ENCODE measurements around the gene PHACTR4.
"Not testable (repeated sequence)": the region's sequence is repeated elsewhere in the genome, so short reads cannot be mapped to it uniquely, and the experiment has no call there.

Gene PHACTR4

GRCh38 chr1:28421744-28422143 lies 52.2 kb downstream of the PHACTR4 start:
- Histone ChIP-seq H3K27ac (no peak overlapping the region), H3K4me3 (no peak overlapping the region)

- H3K27ac ChIP-seq: no peak overlapping the region
- H3K4me3 ChIP-seq: no peak overlapping the region
These were observed 57.3 kb downstream of the PHACTR4 start for GRCh38 chr1:28426831-28427230.

- Histone ChIP-seq H3K27ac (no peak overlapping the region), H3K4me3 (no peak overlapping the region)
These were observed 58.5 kb downstream of the PHACTR4 start for GRCh38 chr1:28428012-28428411.

- Histone ChIP-seq H3K4me3 (no peak overlapping the region), H3K27ac (peak overlapping the region in 1 of 21 experiments; percentile 12)
These were observed 59.5 kb downstream of the PHACTR4 start for GRCh38 chr1:28428990-28429520.

GRCh38 chr1:28436211-28436769 lies 66.8 kb downstream of the PHACTR4 start:
- H3K27ac ChIP-seq: peak overlapping the region in 6 of 21 experiments; percentile 5 to 79 (median 70)

GRCh38 chr1:28437264-28437923 lies 67.9 kb downstream of the PHACTR4 start:
- peak overlapping the region in 1 of 7 experiments; percentile 26 for H3K4me3 ChIP-seq
- H3K27ac ChIP-seq: peak overlapping the region in 20 of 21 experiments; percentile 10 to 79 (median 70)

More at GRCh38 chr1:28436211-28436769, 66.8 kb downstream of the PHACTR4 start:
- no peak overlapping the region for H3K4me3 ChIP-seq

GRCh38 chr1:28437924-28438699 lies 68.6 kb downstream of the PHACTR4 start:
- Histone ChIP-seq H3K27ac (peak overlapping the region in 19 of 21 experiments; percentile 37 to 79 (median 71)), H3K4me3 (peak overlapping the region; percentile 11 to 26 (median 17))

- peak overlapping the region in 5 of 7 experiments; percentile 0 to 26 (median 14) for H3K4me3 ChIP-seq
- peak overlapping the region in 13 of 21 experiments; percentile 23 to 79 (median 68) for H3K27ac ChIP-seq
These were observed 69.8 kb downstream of the PHACTR4 start for GRCh38 chr1:28439320-28439719.

- Histone ChIP-seq H3K4me3 (no peak overlapping the region), H3K27ac (no peak overlapping the region)
These were observed 72.1 kb downstream of the PHACTR4 start for GRCh38 chr1:28441674-28442073.

- H3K27ac ChIP-seq: no peak overlapping the region
- H3K4me3 ChIP-seq: no peak overlapping the region
These were observed 74.0 kb downstream of the PHACTR4 start for GRCh38 chr1:28443550-28443949.

GRCh38 chr1:28447679-28448078 lies 78.1 kb downstream of the PHACTR4 start:
- Histone ChIP-seq H3K27ac (peak overlapping the region in 2 of 21 experiments; percentile 55 to 62), H3K4me3 (no peak overlapping the region)

GRCh38 chr1:28448094-28448611 lies 78.6 kb downstream of the PHACTR4 start:
- H3K27ac ChIP-seq: peak overlapping the region in 2 of 21 experiments; percentile 55 to 62
- not testable (repeated sequence) for H3K4me3 ChIP-seq

GRCh38 chr1:28449904-28450303 lies 80.4 kb downstream of the PHACTR4 start:
- Histone ChIP-seq H3K4me3 (no peak overlapping the region), H3K27ac (peak overlapping the region in 9 of 21 experiments; percentile 2 to 72 (median 29))

- no peak overlapping the region for H3K4me3 ChIP-seq
These were observed 81.0 kb downstream of the PHACTR4 start for GRCh38 chr1:28450561-28450960.

GRCh38 chr1:28451011-28451410 lies 81.5 kb downstream of the PHACTR4 start:
- no peak overlapping the region for H3K4me3 ChIP-seq
- H3K27ac ChIP-seq: peak overlapping the region in 1 of 21 experiments; percentile 28

More at GRCh38 chr1:28450561-28450960, 81.0 kb downstream of the PHACTR4 start:
- H3K27ac ChIP-seq: peak overlapping the region in 2 of 21 experiments; percentile 28 to 41

- Histone ChIP-seq H3K27ac (peak overlapping the region in 2 of 21 experiments; percentile 39 to 45), H3K4me3 (no peak overlapping the region)
These were observed 86.5 kb downstream of the PHACTR4 start for GRCh38 chr1:28456078-28456477.

- Histone ChIP-seq H3K27ac (no peak overlapping the region), H3K4me3 (no peak overlapping the region)
These were observed 88.1 kb downstream of the PHACTR4 start for GRCh38 chr1:28457678-28458077.

GRCh38 chr1:28458237-28459228 lies 89.0 kb downstream of the PHACTR4 start:
- H3K4me3 ChIP-seq: no peak overlapping the region
- peak overlapping the region in 4 of 21 experiments; percentile 4 to 54 (median 28) for H3K27ac ChIP-seq

Data from skin epidermis (tissue), 12 donors.